HG03571 (cell line): ENCODE measurements around the gene NEB.
A peak's percentile ranks its signal among the peaks of the same experiment; 100 is the strongest.

Experiments used
- ATAC-seq: cut with Tn5 transposase; IDR thresholded peaks from one replicate; pipeline ENCODE4 v1.9.1; 2021; ENCODE audit not compliant: unreplicated experiment

Gene NEB, protein sequence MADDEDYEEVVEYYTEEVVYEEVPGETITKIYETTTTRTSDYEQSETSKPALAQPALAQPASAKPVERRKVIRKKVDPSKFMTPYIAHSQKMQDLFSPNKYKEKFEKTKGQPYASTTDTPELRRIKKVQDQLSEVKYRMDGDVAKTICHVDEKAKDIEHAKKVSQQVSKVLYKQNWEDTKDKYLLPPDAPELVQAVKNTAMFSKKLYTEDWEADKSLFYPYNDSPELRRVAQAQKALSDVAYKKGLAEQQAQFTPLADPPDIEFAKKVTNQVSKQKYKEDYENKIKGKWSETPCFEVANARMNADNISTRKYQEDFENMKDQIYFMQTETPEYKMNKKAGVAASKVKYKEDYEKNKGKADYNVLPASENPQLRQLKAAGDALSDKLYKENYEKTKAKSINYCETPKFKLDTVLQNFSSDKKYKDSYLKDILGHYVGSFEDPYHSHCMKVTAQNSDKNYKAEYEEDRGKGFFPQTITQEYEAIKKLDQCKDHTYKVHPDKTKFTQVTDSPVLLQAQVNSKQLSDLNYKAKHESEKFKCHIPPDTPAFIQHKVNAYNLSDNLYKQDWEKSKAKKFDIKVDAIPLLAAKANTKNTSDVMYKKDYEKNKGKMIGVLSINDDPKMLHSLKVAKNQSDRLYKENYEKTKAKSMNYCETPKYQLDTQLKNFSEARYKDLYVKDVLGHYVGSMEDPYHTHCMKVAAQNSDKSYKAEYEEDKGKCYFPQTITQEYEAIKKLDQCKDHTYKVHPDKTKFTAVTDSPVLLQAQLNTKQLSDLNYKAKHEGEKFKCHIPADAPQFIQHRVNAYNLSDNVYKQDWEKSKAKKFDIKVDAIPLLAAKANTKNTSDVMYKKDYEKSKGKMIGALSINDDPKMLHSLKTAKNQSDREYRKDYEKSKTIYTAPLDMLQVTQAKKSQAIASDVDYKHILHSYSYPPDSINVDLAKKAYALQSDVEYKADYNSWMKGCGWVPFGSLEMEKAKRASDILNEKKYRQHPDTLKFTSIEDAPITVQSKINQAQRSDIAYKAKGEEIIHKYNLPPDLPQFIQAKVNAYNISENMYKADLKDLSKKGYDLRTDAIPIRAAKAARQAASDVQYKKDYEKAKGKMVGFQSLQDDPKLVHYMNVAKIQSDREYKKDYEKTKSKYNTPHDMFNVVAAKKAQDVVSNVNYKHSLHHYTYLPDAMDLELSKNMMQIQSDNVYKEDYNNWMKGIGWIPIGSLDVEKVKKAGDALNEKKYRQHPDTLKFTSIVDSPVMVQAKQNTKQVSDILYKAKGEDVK (N-terminal part only)

DNA sequence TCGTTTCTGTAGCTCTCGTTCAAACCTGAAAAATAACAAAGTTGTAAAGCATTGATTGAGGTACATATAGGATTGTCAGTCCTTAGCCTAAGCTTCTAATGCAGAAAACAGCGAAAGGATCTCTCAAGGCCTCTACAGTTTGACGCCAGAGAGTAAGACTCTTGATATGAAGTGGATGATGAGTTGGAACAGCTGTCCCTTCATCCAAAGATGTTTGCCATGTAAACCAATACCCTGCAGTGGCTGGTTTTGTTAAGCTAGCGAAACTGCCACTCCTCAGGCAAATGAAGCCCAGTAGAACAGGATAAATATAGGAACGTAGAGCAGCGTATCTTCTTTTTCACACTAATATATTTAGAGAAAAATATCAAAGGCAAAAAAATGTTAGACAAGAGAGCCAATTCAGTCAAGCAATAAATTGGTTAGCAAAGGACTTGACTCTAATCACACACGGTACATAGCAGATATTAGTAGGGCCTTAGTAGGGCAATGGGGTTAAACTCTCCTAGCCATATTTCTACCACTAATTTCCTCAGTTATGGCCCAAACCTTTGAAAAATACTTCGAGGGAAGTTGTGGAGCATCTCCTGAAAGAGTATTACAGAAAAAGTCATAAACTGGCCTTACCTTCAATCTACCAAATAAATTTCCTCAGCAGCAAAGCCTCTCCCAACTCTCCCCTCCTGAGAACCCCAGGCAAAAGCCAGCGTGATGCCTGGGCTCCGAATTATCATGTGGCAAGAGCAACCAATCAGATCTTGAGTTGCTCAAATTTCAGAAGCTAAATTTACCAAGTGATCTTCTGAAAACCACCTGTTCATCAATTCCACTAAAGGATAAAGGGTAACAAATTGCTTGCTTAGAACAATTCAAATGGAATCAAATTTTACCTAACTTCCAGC lies at the start of gene NEB:
TSS of gene NEB (minus strand) at position 706 of the 902 bp plus-strand sequence. CDS start 1,320 bp downstream, outside the sequence.
- ATAC-seq = no peak

- ATAC-seq = no peak
These were observed 48.9 kb upstream of the NEB start for GRCh38 chr2:151783133-151783520.

GRCh38 chr2:151782378-151783132 lies 48.3 kb upstream of the NEB start:
- no peak for ATAC-seq

DNA sequence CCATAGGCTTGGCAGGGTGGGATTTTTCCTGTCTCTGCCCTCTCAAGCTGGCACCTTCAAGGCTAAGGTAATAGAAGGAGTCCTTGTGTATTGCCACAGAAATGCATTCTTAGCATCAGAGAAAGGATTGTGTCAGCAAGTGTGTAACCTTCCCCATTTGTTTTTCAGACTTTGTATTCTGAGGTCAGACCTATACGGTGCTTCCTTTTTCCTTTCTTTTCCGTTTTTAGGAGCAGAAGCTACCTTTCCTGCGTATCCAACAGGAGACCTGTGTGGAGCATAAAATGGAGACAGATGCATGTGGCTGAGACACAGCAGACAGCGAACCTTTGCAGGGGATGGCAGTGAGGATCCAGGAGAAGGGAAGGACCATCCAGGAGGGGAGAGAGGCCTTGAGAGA lies 47.4 kb upstream of the NEB start:
- no peak for ATAC-seq

GRCh38 chr2:151780938-151781337 lies 46.7 kb upstream of the NEB start:
- no peak for ATAC-seq

DNA sequence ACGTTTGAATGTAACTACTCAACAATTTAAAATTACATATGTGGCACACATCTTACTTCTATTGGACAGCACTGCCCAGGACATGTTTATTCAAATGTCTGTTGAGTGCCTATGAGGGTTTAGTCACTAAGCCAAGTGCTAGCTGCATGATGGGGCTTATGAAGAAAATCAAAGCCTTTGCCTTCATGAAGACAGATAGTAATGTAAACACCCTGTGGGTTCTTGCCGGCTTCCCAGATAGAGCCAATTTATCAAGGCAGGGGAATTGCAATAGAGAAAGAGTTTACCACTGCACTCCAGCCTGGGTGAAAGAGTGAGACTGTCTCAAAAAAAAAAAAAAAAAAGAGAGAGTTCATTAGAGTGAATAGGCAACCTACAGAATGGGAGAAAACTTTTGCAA lies 43.7 kb upstream of the NEB start:
- no peak for ATAC-seq

DNA sequence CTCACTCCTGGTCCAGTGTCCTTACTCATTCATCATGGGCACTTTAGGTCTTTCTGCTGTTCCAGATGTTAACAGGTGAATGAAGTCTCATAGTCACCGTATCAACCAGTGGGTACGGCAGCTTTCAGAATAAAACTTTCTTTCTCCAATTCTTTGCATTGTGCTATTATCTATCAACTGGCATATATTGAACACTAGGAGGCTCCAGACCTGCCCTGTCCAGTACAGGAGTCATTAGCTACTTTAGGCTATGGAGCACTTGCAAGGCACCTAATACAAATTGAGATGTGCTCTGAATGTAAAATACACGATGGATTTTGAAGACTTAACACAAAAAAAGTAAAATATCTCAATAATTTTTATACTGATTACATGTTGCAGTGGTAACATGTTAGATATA lies 43.2 kb upstream of the NEB start:
- ATAC-seq = no peak

DNA sequence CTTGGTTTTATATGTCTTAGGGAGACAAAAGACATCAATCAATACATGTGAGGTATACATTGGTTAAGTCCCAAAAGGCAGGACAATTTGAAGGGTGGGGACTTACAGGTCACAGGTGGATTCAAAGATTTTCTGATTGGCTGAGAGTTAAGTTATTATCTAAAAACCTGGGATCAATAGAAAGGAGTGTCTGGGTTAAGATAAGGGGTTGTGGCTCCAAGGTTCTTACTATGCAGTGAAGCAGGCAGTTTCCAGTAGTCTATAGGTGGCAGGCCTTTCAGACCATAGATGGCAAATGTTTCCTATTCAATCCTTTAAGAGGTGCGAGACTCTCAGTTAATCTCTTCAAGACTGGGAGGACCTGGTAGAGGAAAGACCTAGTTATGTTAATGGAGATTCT lies 42.1 kb upstream of the NEB start:
- ATAC-seq = no peak

GRCh38 chr2:151775057-151775740 lies 40.9 kb upstream of the NEB start:
- no peak for ATAC-seq

DNA sequence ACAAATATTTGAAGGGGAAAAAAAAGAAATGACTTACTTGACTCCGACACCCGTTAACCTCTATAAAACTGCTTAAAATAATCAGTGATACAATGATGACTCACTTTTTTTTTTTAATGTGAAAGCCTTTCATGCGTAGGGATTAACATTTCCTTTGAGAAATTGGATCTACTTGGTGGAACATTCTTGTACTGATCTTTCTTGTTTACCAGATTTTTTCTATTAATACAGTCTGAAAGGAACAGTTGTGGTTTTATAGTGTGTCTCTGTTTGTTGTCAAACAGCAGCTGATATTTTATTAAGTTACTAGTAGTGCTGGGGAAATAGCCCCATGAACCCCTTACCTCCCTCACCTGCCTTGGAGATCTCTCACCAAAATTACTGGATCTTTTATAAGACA lies 40.2 kb upstream of the NEB start:
- ATAC-seq = no peak

DNA sequence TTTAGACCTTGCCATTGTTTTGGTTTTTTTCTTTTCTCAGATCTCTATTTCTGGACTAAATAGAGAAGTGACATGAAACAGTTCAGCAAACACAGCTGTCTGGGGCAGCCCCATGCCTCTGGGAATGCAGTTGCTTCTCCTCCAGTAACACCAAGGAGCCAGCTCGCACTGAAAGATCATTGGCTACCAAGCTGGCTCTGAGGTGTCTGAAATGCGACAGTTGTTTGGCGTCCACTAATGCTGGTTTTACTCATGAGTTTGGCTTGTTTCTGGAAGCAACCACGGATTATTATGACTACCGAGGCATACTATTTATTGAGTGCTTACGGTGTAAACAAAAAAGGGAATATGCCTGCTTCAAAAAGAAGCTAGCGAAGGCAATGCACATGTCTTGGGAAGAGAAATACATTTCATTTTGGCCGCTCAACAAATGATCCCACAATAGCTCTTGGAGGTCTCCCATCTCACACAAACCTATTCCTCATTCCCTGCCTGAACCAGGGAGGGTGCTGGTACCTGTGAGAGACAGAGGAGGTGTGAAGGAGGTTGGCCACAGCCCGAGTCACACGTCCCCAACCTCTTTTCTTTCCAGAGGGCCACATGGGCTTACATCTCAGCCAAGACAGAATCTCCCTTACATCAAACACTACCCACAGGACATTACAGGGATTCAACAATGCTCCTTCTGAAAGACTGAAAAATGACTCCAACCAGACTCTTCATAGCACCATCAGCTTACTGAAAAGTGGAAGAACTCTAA lies 37.5 kb upstream of the NEB start:
- ATAC-seq = peak; percentile 94

GRCh38 chr2:151770995-151771394 lies 36.7 kb upstream of the NEB start:
- ATAC-seq = peak; percentile 21

GRCh38 chr2:151769606-151770005 lies 35.3 kb upstream of the NEB start:
- ATAC-seq = no peak

GRCh38 chr2:151767536-151767935 lies 33.3 kb upstream of the NEB start:
- ATAC-seq = no peak

- peak; percentile 41 for ATAC-seq
These were observed 32.3 kb upstream of the NEB start for GRCh38 chr2:151766437-151767153.

- peak; percentile 26 for ATAC-seq
These were observed 31.6 kb upstream of the NEB start for GRCh38 chr2:151765760-151766410.

DNA sequence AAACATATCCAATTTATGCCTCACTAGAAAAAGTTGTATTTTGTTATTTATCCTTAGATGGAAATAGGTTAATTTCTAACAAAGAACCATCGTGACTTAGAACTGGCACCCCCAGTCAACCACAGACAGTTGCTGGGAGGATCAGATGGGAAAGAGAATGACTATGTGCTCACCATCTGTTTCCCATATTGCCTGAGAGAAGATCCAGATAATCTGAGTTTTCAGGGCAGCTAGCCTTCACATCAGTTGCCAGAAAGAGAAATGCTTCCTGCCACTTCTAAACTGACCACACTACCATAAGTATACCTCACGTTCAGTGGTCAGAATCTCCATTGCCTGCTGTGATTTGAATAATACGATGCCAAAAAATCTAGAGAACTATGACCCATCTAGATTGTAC lies 28.4 kb upstream of the NEB start:
- ATAC-seq = no peak
